Measurements from ENCODE around the gene CCBE1.
"Not testable (repeated sequence)": the region's sequence is repeated elsewhere in the genome, so short reads cannot be mapped to it uniquely, and the experiment has no call there.

Gene CCBE1

DNA sequence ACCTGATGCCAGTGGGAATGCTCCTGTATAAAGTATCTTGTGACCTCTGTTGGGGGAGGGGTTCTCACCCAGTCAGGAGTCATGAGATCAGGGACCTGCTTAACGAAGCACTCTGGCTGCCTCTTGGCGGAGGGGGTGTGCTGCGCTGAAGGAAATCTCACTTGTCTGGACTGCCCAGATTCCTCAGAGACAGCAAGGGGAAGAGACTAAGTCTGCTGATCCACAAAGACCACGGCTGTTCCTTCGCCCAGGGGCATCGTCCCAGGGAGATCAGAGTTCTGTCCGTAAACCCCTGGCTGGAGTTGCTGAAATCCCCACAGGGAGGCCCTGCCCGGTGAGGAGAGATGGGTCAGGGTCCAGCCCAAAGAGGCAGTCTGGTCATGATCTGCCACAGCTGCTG, 168.4 kb downstream of the CCBE1 start:
- TF ChIP-seq, protein P1, sequence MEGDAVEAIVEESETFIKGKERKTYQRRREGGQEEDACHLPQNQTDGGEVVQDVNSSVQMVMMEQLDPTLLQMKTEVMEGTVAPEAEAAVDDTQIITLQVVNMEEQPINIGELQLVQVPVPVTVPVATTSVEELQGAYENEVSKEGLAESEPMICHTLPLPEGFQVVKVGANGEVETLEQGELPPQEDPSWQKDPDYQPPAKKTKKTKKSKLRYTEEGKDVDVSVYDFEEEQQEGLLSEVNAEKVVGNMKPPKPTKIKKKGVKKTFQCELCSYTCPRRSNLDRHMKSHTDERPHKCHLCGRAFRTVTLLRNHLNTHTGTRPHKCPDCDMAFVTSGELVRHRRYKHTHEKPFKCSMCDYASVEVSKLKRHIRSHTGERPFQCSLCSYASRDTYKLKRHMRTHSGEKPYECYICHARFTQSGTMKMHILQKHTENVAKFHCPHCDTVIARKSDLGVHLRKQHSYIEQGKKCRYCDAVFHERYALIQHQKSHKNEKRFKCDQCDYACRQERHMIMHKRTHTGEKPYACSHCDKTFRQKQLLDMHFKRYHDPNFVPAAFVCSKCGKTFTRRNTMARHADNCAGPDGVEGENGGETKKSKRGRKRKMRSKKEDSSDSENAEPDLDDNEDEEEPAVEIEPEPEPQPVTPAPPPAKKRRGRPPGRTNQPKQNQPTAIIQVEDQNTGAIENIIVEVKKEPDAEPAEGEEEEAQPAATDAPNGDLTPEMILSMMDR (IDR thresholded peaks at IDR 0.05; ENCODE audit: control insufficient read depth, extremely low read depth, insufficient read depth), result no peak
- H3K4me3 ChIP-seq (ENCODE audit: low read depth, low read length), result no peak overlapping the region
- no peak for DNase-seq (ENCODE audit: low read depth)

DNA sequence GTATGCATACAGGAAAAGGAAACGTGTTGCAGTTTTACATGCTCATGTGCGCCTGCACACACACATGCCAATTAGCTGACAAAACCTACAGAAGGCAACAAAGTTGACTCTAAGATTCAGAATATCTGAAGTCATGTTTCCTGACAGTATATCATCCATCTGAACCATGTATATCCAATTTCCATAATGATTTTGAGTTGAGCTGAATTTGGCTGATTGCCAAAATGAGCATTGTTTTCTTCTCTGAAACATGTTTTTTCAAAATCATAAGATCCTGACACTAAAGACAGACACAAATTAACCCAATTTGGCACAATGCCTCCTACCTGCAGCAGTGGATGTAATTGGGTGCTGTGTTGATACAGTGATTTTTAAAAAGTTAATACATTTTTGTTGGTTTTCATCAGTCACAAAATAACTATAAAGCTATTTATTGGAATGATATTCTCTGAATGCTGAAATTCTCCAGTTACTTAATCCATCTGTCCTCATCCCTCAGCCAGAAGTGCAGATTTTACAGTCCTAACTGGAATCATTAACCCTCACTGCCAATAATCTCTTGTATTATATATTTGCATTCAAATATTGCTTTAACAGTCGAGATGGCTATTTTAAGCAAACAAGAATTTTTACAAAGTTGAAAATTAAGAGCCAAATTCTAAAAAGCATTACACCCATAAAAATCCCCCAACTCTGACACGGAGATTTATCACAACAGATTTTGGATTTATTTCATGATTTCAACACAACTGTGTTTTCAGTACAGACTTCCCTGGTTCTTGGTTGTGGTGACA, 176.5 kb downstream of the CCBE1 start:
- TF ChIP-seq, protein P1 (IDR thresholded peaks at IDR 0.05; ENCODE audit: control insufficient read depth, extremely low read depth, insufficient read depth), result no peak

DNA sequence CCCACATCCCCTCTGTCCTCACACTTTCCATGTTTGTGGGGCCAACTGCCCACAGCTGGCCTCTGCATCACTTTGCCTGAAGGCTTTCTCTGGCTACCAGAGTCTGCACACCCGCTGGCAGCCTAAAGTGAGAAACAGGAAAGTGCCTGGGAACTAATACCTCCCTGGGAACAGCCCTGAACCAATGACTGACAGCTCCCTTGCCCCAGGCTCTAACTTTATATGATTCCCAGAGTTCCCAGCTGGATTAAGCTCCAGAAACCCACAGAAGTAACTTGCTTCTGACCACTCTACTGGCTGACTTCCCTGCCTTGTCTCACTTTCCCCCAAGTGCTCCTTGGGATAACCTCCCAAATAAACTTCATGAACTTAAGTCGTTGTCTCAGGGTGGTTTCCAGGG, 178.5 kb downstream of the CCBE1 start:
- H3K4me3 ChIP-seq (ENCODE audit: low read depth, low read length), result no peak overlapping the region
- no peak for DNase-seq (ENCODE audit: low read depth)
- TF ChIP-seq, protein P1 (IDR thresholded peaks at IDR 0.05; ENCODE audit: control insufficient read depth, extremely low read depth, insufficient read depth), result no peak

More for the DNA sequence above, 176.5 kb downstream of the CCBE1 start:
- H3K4me3 ChIP-seq (ENCODE audit: low read depth, low read length), result no peak overlapping the region
- no peak for DNase-seq (ENCODE audit: low read depth)

DNA sequence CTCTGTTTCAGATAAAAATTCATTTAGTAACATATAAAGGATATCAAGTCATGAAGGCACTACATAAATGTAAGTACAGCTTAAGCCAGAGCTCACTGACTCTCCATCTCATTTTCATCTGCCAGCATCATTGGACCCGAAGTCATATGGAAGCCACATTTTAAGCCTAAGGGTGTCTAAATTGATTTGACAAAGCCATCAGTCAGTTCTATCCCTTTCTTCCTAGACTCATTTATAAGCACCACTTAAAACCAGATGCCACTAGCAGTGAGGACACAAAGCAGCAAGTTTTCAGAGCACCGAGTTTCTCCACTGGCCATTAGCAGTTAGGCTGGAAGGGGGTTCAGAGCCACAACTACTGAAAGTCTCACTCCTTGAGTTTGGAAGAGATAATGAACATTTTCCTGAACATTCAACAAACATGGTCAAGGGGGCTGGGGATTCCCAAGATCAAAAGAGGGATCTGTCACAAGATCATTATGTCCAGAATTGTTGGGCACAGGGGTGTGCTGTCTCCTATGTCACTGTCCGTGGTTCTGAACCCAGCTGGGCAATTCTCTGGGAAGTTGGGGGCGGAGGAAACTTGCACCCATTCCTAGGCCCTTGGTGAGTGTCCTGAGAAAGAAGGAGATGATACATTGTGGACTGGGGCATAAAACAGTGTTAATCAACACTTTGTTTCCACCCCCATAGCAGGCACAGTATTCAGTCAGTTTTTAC, 179.6 kb downstream of the CCBE1 start:
- no peak overlapping the region for H3K4me3 ChIP-seq (ENCODE audit: low read depth, low read length)

DNA sequence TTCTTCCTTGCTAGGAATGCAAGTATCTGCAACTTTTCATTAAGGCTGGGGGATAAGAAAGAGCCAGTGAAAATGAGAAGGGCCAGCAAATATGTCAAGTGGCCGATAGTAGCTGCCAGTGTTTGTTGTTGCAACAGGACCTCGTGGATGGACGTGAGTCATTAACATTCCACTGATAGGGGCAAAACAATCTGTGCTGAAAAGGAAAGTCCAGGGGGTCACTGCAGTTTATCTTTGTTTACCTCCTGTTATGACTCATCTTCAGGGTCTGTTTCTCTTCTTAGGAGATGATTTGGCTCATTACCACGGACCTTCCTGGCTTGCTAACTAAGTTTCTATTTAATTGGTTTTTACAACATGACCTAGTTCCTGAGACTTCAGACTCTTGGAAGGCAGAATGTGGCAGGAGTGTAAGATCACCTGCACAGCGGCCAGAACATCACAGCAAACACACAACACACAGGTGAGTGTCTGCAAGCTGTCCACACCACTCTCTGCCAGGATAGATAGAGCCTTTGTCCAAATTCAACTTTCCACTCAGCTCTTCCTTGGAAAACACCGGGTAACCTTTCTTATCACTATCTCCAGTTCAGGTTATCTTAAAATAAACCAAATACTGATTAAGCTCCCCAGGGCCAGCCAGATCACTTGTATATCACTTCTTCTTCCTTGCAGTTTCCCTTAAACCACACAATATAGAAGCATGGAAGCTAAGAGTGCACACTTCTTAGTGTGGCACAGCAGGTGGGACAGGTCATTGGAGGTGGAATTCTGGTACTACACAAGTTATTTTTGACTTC, 180.7 kb downstream of the CCBE1 start:
- TF ChIP-seq, protein P1 (IDR thresholded peaks at IDR 0.05; ENCODE audit: control insufficient read depth, extremely low read depth, insufficient read depth), result no peak
- DNase-seq (ENCODE audit: low read depth), result peak; percentile 7
- no peak overlapping the region for H3K4me3 ChIP-seq (ENCODE audit: low read depth, low read length)

More for the DNA sequence above, 179.6 kb downstream of the CCBE1 start:
- TF ChIP-seq, protein P1 (IDR thresholded peaks at IDR 0.05; ENCODE audit: control insufficient read depth, extremely low read depth, insufficient read depth), result no peak
- no peak for DNase-seq (ENCODE audit: low read depth)

DNA sequence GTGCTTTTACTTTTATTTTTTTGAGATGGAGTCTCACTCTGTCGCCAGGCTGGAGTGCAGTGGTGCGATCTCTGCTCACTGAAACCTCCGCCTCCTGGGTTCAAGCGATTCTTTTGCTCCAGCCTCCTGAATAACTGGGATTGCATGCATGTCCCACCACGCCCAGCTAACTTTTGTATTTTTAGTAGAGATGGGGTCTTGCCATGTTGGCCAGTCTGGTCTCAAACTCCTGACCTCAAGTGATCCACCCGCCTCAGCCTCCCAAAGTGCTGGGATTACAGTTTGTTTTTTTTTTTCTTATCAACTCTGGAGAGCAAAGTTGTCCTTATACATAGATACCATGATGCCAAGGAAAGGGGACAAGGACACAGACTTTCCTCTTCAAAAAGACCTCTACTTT, 181.3 kb downstream of the CCBE1 start:
- H3K4me3 ChIP-seq (ENCODE audit: low read depth, low read length); DNase-seq (ENCODE audit: low read depth): not testable (repeated sequence)

DNA sequence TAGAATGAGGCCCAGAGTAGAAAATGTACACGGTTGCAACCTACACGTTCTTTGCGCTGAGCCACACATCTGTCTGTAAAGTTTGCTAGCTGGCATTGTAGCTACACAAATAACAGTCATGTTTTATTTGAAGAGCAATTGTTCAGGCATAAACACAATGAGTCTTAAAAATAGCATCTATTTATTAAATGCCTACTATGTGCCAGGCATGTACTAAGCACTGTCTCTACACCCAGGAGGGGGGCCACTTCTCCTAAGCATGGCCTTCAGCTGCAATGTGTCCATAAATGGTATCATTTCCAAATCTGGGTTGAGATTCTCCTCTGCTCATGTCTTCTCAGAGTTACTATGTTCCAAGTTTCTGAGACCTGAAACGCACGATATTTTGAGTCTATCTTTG, 182.1 kb downstream of the CCBE1 start:
- no peak for DNase-seq (ENCODE audit: low read depth)
- TF ChIP-seq, protein P1 (IDR thresholded peaks at IDR 0.05; ENCODE audit: control insufficient read depth, extremely low read depth, insufficient read depth), result no peak
- H3K4me3 ChIP-seq (ENCODE audit: low read depth, low read length), result no peak overlapping the region
